Measurements from ENCODE around the gene USP31.

GRCh38 chr16:23160082-23160481 is 10.8 kb upstream of the USP31 start:
- TF ChIP-seq CREB1 (IDR thresholded peaks at IDR 0.05; ENCODE audit: low read depth) (no peak), EP300 (IDR thresholded peaks at IDR 0.05; ENCODE audit: borderline replicate concordance) (no peak), MAX (IDR thresholded peaks at IDR 0.05) (no peak), RAD21 (IDR thresholded peaks at IDR 0.05; ENCODE audit: low read depth) (no peak), FOXM1 (IDR thresholded peaks at IDR 0.05; ENCODE audit: borderline replicate concordance, low read depth) (no peak), ZBTB7A (IDR thresholded peaks at IDR 0.05; ENCODE audit: low read depth) (no peak), TEAD4 (IDR thresholded peaks at IDR 0.05) (no peak), CEBPB (IDR thresholded peaks at IDR 0.05) (no peak), TCF12 (IDR thresholded peaks at IDR 0.05; ENCODE audit: low read depth) (no peak), REST (IDR thresholded peaks at IDR 0.05; ENCODE audit: low read depth) (no peak), YY1 (IDR thresholded peaks at IDR 0.05; ENCODE audit: low read depth) (no peak), USF1 (IDR thresholded peaks at IDR 0.05) (no peak), TAF1 (IDR thresholded peaks at IDR 0.05; ENCODE audit: low read depth) (no peak), EGR1 (IDR thresholded peaks at IDR 0.05) (no peak)
